ENCODE measurements around the gene NUP205. TPM values are rescaled to one million over a fixed set of nuclear protein-coding genes. Genes with fewer than 3 reads are reported as not detected.
"Not testable (repeated sequence)": the region's sequence is repeated elsewhere in the genome, so short reads cannot be mapped to it uniquely, and the experiment has no call there.

The NUP205 gene
- total and polyA plus RNA-seq, 8 donors = 11.9 to 63.4 (median 24.4) TPM

- intact Hi-C loops (cut with DNase I; ENCODE audit: low total_unique reads) = no loop called here
- no peaks in the 10 kb centered on the region for H3K27me3 ChIP-seq
- no peak overlapping the region for H3K4me3 ChIP-seq
- no peak overlapping the region for H3K27ac ChIP-seq
- no peaks in the 10 kb centered on the region for H3K9me3 ChIP-seq
- no peaks in the 10 kb centered on the region for H3K4me1 ChIP-seq
- WGBS, 5 donors = 94 to 97% (median 96%) methylated on average over 3 of the region's 3 CpGs
- H3K36me3 ChIP-seq = peaks cover 0 to 62% (median 34%) of the 10 kb centered on the region in 4 donors
- DNase-seq = no peak
- TF ChIP-seq POLR2A (IDR thresholded peaks at IDR 0.05) = no peak
- TF ChIP-seq POLR2AphosphoS5 (IDR thresholded peaks at IDR 0.05) = no peak
- no peak for TF ChIP-seq CTCF (IDR thresholded peaks at IDR 0.05)
- no peak for TF ChIP-seq EP300 (IDR thresholded peaks at IDR 0.05)
These were observed 132.8 kb downstream of the NUP205 start for GRCh38 chr7:135690566-135690965.

- TF ChIP-seq POLR2A (IDR thresholded peaks at IDR 0.05) (no peak), POLR2AphosphoS5 (IDR thresholded peaks at IDR 0.05) (no peak), EP300 (IDR thresholded peaks at IDR 0.05) (no peak), CTCF (IDR thresholded peaks at IDR 0.05) (no peak)
- WGBS, 5 donors = 62 to 88% (median 85%) methylated on average over 3 of the region's 3 CpGs
- no peaks in the 10 kb centered on the region for H3K27me3 ChIP-seq
- peaks cover 0 to 66% (median 34%) of the 10 kb centered on the region in 4 donors for H3K36me3 ChIP-seq
- H3K4me3 ChIP-seq = no peak overlapping the region
- no peak overlapping the region for H3K27ac ChIP-seq
- intact Hi-C loops (cut with DNase I; ENCODE audit: low total_unique reads) = no loop called here
- no peak for DNase-seq
- H3K4me1 ChIP-seq = no peaks in the 10 kb centered on the region
- H3K9me3 ChIP-seq = no peaks in the 10 kb centered on the region
These were observed 134.3 kb downstream of the NUP205 start for GRCh38 chr7:135692055-135692454.

GRCh38 chr7:135692606-135693005, 134.9 kb downstream of the NUP205 start:
- H3K4me1 ChIP-seq; DNase-seq; intact Hi-C loops (cut with DNase I; ENCODE audit: low total_unique reads); H3K4me3 ChIP-seq; H3K27ac ChIP-seq; H3K9me3 ChIP-seq; H3K27me3 ChIP-seq: not testable (repeated sequence)
- 95 to 98% (median 96%) methylated on average over 7 of the region's 7 CpGs for WGBS, 5 donors
- H3K36me3 ChIP-seq = peaks cover 0 to 62% (median 34%) of the 10 kb centered on the region in 4 donors

DNA sequence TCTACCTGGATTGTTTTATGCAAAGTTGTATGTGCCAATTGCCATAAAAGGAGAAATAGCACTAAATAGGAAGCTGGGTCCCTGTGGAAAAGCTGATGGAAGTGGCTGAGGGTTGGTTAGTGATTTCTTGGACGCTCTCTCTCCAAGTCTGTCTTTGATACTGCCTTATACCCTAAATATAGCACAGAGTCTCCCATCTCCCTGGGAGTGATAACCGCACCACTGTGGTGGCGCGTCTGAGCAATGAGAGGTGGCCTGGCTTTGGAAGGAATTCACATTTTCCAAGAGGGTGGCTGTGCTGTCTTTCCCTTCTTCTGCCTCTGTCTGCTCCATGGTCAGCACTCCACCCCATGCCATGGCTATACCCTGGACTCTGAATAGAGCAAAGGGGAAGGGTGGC, 135.8 kb downstream of the NUP205 start:
- H3K9me3 ChIP-seq = no peaks in the 10 kb centered on the region
- 89 to 97% (median 96%) methylated on average over 4 of the region's 4 CpGs for WGBS, 5 donors
- TF ChIP-seq POLR2AphosphoS5 (IDR thresholded peaks at IDR 0.05) = no peak
- no peak for TF ChIP-seq CTCF (IDR thresholded peaks at IDR 0.05)
- no peak for TF ChIP-seq POLR2A (IDR thresholded peaks at IDR 0.05)
- no peak for TF ChIP-seq EP300 (IDR thresholded peaks at IDR 0.05)
- H3K27me3 ChIP-seq = no peaks in the 10 kb centered on the region
- no peaks in the 10 kb centered on the region for H3K4me1 ChIP-seq
- H3K4me3 ChIP-seq = no peak overlapping the region
- peaks cover 0 to 58% (median 34%) of the 10 kb centered on the region in 4 donors for H3K36me3 ChIP-seq
- intact Hi-C loops (cut with DNase I; ENCODE audit: low total_unique reads) = no loop called here
- no peak overlapping the region for H3K27ac ChIP-seq
- no peak for DNase-seq

GRCh38 chr7:135697276-135698049, 139.7 kb downstream of the NUP205 start:
- 47 to 60% (median 58%) methylated on average over 8 of the region's 8 CpGs for WGBS, 5 donors
- no peak for TF ChIP-seq EP300 (IDR thresholded peaks at IDR 0.05)
- no peak for TF ChIP-seq POLR2A (IDR thresholded peaks at IDR 0.05)
- no peak for TF ChIP-seq CTCF (IDR thresholded peaks at IDR 0.05)
- TF ChIP-seq POLR2AphosphoS5 (IDR thresholded peaks at IDR 0.05) = no peak
- Histone ChIP-seq H3K27ac (no peak overlapping the region), H3K27me3 (no peaks in the 10 kb centered on the region), H3K36me3 (peaks cover 0 to 42% (median 18%) of the 10 kb centered on the region in 4 donors), H3K9me3 (no peaks in the 10 kb centered on the region), H3K4me1 (no peaks in the 10 kb centered on the region), H3K4me3 (no peak overlapping the region)
- intact Hi-C loops (cut with DNase I; ENCODE audit: low total_unique reads) = no loop called here
- DNase-seq = no peak
